GM19023 (cell line): ENCODE results near the gene NOTCH1.

Experiments used
- ATAC-seq: cut with Tn5 transposase; IDR thresholded peaks from one replicate; pipeline ENCODE4 v1.9.1; 2021; ENCODE audit warnings: mild to moderate bottlenecking, moderate library complexity; ENCODE audit not compliant: unreplicated experiment

NOTCH1 gene

GRCh38 chr9:136546697-136547501 lies 1.1 kb upstream of the NOTCH1 start:
- ATAC-seq, result peak; percentile 6

DNA sequence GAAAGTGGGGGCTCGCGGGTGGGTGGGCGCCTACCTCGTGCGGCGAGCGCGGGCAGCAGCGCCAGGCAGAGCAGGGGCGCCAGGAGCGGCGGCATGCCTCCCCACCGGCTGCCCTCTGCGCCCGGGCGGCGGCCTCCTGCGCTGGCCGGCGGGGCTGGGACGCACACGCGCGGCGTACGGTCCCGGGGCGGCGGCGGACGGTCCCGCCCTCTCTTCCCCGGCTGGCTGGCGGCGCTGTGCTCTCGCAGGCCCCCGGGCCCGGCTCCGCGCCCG lies 220 bp downstream of the NOTCH1 start:
- ATAC-seq, result no peak

- ATAC-seq, result peak; percentile 18
These were observed 720 bp downstream of the NOTCH1 start for GRCh38 chr9:136544964-136545691.

GRCh38 chr9:136544548-136544963 lies 1.3 kb downstream of the NOTCH1 start:
- ATAC-seq, result no peak

- no peak for ATAC-seq
These were observed 1.9 kb downstream of the NOTCH1 start for GRCh38 chr9:136543830-136544547.

DNA sequence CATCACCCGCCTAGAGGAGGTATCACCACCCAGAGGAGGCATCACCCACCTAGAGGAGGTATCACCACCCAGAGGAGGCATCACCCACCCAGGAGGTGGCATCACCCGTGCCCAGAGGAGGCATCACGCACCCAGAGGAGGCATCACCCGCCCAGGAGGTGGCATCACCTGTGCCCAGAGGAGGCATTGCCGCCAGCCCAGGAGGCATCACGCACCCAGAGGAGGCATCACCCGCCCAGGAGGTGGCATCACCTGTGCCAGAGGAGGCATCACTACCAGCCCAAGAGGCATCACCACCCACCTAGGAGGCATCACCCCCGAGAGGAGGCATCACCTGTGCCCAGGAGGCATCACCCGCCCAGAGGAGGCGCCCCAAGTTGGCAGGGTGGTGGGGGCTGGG lies 2.6 kb downstream of the NOTCH1 start:
- no peak for ATAC-seq

DNA sequence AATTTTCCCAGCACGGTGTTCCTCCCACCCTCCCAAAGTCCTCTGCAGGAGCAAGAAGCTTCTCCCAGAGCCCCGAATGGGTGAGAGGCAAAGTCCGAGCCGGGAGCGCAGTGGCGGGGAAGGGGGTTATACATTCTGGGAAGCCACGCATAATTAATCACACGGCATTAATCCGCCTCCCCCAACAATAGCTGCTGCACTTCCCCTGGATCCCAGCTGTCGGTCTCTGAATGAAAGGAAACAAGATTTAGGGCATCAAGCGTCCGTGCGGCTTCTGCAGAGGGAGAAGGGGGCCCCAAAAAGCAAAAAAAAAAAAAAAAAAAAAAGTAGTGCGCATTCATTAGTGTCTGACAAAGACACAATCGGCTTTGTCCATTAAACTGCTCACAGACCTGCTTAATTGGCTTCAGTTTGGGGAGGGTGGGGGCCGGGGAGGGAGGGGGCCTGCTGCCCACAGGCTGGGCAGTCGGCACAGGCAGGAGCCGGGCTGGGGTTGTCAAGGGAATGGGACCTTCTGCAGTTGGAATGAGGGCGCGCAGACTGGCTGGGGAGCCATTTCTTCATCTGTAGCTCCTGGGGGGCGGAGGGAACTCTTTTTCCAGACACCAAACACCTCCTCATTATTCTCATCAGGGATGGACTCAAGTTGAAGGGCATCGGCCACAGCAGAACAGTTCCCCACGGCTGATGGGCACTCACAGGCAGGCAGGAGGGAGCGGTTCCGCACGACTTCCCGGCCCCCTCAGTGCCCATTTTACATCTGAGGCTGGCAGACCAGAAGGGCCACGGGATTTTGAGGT lies 3.4 kb downstream of the NOTCH1 start:
- no peak for ATAC-seq

GRCh38 chr9:136541709-136542108 lies 4.1 kb downstream of the NOTCH1 start:
- ATAC-seq, result no peak

DNA sequence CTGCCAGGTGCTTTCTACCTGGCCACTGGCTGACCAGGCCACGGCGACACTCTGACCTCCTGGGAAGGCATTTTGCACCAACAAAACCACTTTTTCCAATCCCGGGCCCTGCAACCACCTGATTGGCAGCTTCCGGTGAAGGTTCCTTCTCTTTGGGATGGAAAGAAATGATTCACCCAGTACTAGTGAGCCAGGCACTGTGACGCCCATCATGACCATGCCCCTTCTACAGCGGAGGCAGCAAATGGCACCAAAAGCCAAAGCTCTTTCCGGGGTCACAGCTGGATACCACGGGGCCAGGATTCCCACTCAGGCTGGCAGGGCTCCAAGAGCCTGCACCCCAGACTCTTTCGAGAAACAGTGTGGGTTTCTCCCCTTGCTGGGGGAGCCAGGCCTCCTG lies 4.7 kb downstream of the NOTCH1 start:
- no peak for ATAC-seq

- ATAC-seq, result no peak
These were observed 6.1 kb downstream of the NOTCH1 start for GRCh38 chr9:136539427-136540421.

DNA sequence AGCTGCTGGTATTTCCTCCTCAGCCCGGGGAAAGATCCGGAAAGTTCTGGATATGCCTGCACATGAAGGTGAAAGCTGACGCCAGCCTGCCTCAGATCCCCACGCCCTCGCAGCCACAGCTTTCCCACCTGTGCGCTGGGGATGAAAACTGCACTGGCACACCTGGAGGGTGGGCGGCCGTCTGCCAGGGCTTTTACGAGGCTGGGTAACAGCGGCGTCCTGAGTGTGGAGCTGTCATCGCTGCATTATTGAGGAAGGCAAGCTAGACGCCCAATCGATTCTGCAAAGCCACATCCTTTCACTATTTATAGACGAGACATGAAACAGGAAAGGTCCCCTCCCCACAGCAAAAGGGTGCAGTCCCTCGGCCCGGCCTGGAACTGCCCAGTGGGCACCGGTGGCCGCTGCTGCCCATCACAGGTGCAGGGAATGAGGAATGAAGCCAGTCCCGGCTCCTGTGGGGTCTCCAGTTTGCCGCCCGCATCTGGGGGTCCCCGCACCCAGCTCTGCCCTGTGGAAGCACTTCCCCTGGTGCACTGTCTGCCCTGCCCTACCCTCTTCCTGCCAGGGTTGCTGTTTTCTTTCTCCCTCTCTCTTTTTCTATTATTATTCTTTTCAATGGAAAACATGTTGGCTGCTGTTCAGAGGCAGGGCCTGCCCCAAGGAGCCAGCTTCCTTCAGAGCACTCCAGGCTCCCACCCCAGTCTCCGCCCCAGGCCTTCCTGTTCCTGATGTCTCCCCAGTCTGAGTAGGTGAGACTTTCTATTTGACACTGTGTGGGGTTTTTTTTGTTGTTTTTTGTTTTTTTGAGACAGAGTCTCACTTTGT lies 7.0 kb downstream of the NOTCH1 start:
- ATAC-seq, result no peak

- no peak for ATAC-seq
These were observed 7.8 kb downstream of the NOTCH1 start for GRCh38 chr9:136537896-136538598.

GRCh38 chr9:136537411-136537810 lies 8.4 kb downstream of the NOTCH1 start:
- no peak for ATAC-seq

DNA sequence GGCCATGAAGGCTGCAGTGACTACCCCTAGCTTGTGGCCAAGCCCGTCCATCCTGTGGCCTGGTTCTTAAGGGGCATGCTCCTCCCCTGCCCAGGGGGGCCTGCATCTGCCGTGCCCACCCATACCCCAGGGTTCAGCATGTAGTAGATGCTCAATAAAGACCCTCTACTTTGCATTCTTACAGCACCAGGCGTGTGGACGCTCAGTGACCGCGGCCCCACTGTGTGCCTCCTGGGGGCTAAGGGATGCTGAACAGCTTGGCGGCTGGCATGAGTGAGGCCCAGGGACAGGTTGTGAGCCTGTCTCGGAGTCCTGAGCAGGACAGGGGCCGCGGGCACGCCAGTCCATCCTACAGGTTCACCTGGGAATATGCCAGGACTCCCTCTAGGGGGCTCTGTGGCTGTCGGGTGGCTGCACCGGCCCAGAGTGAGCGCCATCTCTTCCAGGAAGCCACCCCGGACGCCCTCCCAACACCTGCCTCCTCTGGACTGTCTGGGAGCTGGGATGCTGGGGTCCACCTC lies 9.1 kb downstream of the NOTCH1 start:
- ATAC-seq, result no peak

GRCh38 chr9:136536051-136536720 lies 9.7 kb downstream of the NOTCH1 start:
- no peak for ATAC-seq

GRCh38 chr9:136535070-136535469 lies 10.8 kb downstream of the NOTCH1 start:
- ATAC-seq, result no peak

GRCh38 chr9:136534366-136534765 lies 11.5 kb downstream of the NOTCH1 start:
- no peak for ATAC-seq

GRCh38 chr9:136533775-136534157 lies 12.1 kb downstream of the NOTCH1 start:
- no peak for ATAC-seq
